UCSD-AML1 (cell line): ENCODE measurements around the gene IL36B.

Experiments used
- DNase-seq: peaks from one replicate; lab custom pipeline; 2025; ENCODE audit not compliant: unreplicated experiment; lab: John Stamatoyannopoulos, UW

The IL36B gene

GRCh38 chr2:113076954-113077669 lies 24.4 kb upstream of the IL36B start:
- no peak for DNase-seq

DNA sequence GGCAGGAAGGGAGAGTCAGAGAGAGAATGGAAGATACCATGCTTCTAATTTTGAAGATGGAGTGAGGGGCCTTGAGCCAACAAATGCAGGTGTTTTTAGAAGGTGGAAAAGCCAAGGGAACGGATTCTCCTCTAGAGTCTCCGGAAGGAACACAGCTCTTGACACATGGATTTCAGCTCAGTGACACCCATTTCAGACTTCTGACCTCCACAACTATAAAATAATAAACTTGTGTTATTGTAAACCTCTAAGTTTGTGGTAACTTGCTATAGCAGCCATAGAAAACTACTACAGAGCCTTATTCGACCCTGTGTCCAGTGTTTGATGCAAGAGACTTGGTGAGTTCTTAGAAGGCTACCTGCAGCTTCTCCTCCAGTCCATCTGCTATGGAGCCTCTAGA lies 22.9 kb upstream of the IL36B start:
- DNase-seq: no peak

GRCh38 chr2:113075030-113075429 lies 22.4 kb upstream of the IL36B start:
- DNase-seq: no peak

DNA sequence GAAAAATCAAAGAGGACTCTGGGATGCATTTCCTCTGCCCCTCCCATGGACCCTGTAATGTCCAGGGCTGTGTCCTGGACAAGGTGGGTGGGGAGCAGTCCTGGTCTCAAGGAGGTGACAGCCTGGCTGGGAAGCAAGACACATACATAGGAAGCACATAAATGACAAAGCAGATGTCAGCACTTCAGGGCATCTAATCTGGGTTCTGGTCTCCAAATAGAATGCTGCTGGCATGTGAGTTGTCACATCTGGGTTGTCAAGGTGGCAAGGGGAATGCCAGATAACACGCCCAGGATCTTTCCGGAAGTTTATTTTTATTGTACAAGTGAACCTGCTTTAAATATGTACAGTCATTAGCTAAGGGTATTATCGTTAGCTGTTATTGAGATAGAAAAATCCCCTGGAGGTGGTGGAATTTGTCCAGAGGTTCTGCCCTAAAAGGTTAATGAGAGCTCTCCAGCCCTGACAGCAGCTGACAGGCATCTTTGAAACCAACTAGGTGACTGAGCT lies 20.7 kb upstream of the IL36B start:
- DNase-seq: no peak

DNA sequence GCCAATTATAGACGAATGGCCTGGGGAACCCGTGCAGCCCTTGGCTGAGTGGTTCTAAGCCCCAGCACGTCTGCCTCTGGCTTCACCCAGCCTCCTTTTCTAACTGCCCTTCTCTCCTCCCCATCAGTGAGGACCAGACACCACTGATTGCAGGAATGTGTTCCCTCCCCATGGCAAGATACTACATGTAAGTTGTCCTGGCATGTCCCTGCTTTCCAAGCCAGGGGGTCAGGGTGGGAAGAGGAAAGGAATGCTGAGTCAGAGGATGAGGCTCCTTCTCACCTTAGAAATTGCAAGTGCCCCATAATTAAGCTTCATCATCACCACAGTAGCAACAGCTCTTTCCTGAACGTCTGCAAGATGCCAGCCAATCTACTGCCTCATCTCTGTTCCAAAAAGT lies 19.9 kb upstream of the IL36B start:
- DNase-seq: no peak

DNA sequence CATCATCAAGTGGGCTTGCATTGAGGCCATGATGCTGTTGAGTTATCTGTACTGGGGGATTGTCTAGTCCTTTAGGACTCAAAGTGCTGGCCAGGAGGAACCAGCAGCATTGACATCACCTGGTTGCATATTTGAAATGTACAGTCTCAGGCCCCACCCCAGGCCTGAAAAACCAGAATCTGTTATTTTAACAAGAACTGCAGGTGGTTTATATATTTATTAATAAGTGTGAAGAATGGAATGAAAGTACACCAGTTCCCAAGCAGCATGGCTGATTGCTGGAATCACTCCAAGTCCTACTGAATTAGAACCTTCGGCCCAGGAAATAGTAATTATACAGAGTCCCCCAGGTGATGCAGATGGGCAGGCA lies 17.9 kb upstream of the IL36B start:
- no peak for DNase-seq

- DNase-seq: no peak
Measured at GRCh38 chr2:113069676-113070605, 17.3 kb upstream of the IL36B start.

GRCh38 chr2:113068706-113069485 lies 16.2 kb upstream of the IL36B start:
- DNase-seq: no peak

DNA sequence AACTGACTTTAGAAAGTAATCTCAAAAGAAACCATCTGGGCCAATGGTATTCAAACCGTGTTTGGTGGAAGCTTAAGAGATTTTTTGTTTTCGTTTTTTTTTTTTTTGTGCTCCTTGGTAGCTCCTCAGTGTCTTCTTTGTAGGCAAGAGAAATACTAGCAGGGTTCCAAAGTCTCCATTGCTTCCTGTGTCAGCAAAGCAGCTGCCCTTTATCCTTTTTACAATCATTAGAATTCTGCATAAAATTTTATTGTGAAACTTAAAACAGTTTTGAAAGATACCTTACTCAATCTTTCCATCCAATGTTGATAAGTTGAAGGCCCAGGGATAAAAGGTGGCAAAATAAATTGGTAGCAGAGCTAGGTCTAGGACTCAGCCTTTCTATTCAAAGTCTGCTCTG lies 15.6 kb upstream of the IL36B start:
- DNase-seq: no peak

GRCh38 chr2:113067681-113068080 lies 15.0 kb upstream of the IL36B start, which contains the start of gene IL1F10:
Gene IL1F10, plus strand, starts transcription at chr2:113067970. Its CDS starts 4,769 bp downstream, at chr2:113072739.
- DNase-seq: no peak

DNA sequence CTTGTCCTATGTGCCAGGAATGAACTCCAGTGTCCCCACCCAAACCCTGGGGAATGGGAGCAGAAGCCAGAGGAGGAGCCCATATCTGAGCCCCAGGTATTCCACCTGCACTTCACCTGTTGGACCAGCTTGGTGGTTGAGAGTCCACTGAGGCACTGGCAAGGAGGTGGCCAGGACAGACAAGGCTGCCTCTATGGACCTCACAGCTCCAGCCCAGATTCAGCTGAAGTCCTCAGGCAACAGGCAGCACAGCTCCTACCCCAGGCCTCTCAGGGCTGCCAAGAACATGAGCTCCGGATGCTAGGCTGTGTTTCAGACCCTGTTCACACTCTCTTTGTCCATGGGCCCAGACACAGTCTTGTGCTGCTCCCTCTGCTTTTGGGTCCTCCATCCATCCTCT lies 12.2 kb upstream of the IL36B start:
- no peak for DNase-seq

DNA sequence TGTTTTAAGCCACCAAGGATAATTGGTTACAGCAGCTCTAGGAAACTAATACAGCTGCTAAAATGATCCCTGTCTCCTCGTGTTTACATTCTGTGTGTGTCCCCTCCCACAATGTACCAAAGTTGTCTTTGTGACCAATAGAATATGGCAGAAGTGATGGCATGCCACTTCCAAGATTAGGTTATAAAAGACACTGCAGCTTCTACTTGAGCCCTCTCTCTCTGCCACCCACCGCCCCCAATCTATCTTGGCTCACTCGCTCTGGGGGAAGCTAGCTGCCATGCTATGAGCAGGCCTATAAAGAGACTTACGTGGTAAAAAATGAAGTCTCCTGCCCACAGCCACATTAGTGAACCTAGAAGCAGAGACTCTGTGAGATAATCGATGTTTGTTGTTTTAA lies 11.6 kb upstream of the IL36B start:
- no peak for DNase-seq

GRCh38 chr2:113061896-113062770 lies 9.5 kb upstream of the IL36B start:
- DNase-seq: no peak

- DNase-seq: no peak
Measured at GRCh38 chr2:113061241-113061640, 8.6 kb upstream of the IL36B start.

- no peak for DNase-seq
Measured at GRCh38 chr2:113060796-113061195, 8.1 kb upstream of the IL36B start.

DNA sequence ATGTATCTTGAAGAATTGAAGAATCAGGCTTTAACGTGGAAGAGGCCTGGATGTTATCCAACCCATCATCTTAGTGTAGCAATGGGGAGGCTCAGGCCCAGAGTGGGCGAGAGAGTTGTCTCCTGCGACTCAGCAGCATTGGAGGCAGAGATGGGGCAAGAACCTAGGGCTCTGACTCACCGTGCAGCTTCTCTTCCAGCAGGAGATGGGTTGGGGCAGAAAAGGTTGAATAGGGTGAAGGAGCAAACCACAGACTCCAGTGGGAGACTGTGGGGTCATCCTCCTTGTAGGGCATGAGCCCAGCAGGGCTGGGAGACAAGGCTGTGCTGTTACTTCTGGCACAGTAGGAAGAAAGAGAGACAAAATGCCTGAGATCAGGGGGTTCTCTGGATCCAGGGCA lies 7.7 kb upstream of the IL36B start:
- DNase-seq: no peak

DNA sequence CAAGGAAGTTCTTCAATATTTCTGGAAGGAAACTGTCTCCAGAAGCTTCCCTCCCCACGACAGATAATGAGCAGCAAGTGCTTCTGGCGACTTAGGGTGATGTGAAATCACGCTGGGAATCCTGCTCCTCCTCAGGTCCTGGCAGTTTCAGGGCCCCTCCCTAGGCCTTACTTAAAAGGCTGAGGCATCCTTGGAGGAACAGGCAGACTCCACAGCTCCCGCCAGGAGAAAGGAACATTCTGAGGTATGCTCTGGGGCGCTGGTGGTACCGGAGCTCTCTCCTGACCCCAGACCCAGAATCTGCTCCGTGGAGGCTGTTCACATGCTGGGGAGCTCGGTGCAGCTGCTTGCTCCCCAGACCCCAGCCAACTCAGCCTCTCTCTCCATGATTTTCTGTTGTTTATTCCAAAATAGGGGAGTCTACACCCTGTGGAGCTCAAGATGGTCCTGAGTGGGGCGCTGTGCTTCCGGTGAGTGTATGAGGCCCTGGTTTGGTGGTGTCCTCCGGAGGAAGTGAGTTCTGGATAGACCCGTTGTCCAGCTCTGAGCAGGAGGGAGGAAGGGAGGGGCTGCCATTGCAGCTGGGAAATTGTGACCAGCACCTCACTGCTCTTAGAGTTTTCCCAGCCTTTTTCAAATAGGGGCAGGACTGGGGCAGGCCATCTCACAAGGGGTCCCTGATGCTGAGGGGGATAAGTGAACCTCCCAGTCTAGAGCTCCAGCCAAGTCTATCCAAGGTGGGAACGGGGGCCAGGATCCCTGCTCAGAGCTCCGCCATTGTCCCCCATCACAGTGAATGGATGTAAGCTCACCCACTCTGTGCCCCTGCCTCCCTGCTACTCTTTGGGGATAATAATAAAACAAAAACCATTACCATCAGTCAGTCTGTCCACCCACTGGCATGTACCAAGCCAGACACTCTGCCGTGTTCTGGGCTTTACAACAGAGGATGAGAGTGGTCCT lies 6.6 kb upstream of the IL36B start, which contains the start of gene IL36RN:
TSS of gene IL36RN (plus strand) at position 201 of the 963 bp plus-strand sequence. CDS start at position 442, 241 bp downstream.
- DNase-seq: no peak

DNA sequence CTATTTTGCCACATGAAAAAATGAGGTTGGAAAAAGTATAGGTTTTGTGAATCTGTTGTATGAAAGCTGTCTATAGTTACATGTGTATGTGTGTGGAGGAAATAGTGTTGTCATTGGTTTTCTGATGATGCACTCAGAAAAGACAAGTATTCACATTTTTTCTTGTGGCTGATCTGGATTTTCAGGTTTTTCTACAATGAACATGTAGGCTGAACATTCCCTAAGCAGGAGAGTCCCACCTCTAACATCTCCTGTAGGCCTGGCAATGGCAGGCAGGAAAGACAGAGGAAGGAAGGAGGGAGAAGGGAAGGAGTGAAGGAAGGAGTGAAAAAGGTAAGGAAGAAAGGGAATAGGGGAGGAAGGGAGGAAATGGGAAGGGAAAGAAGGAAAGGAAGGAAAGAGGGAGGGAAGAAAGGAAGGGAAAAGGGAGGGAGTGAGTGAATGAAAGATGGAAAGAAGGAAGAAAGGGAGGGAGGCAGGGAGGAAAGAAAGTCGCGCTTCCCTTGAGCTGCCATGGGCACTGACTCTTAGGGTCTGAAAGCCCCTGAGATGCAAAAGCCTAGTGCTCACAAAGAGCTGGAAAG lies 5.8 kb upstream of the IL36B start:
- DNase-seq: no peak

GRCh38 chr2:113057117-113057516 lies 4.5 kb upstream of the IL36B start:
- no peak for DNase-seq
